ENCODE measurements around the gene ZNF688. TPM values are rescaled to one million over a fixed set of nuclear protein-coding genes. Genes with fewer than 3 reads are reported as not detected.

ZNF688 gene
- total and polyA plus RNA-seq, 2 of the 8 experiments (the other 6 are each of a cell fraction or from before 2014, with no cell fraction given), result 2.7 to 3.5 TPM

GRCh38 chr16:30552956-30553355, 18.6 kb downstream of the ZNF688 start (continued):
- TF ChIP-seq CHD7 (IDR thresholded peaks at IDR 0.05; ENCODE audit: insufficient replicate concordance, low read length) (no peak), CBX5 (IDR thresholded peaks at IDR 0.05; ENCODE audit: low read depth, low read length) (no peak), CTCF (IDR thresholded peaks at IDR 0.05; ENCODE audit: control extremely low read depth in 1 of 3, insufficient read depth in 1 of 3, low read depth in 1 of 3, low read length in 3 of 3) (no peak), BRCA1 (IDR thresholded peaks at IDR 0.05; ENCODE audit: low read depth, low read length) (no peak)

Data from H1 (cell line).